Fibroblast of pulmonary artery (primary cell): ENCODE data around the gene KCNQ1.

Source experiments
- DNase-seq: peaks from one replicate; pipeline ENCODE4 v3.0.0-alpha.2; 2010; ENCODE audit warnings: low read depth
- H3K4me3 ChIP-seq: replicated peaks from 2 replicates; pipeline ENCODE4 v1.5.1; 2011; ENCODE audit warnings: low read depth, mild to moderate bottlenecking, control low read depth, low read length, moderate library complexity
- TF ChIP-seq, protein P1 (sequence below): IDR thresholded peaks from 2 replicates; pipeline ENCODE4 v1.5.1; 2011; ENCODE audit warnings: mild to moderate bottlenecking, control low read depth, low read length, inconsistent platforms; ENCODE audit errors: missing control alignments

KCNQ1 gene

DNA sequence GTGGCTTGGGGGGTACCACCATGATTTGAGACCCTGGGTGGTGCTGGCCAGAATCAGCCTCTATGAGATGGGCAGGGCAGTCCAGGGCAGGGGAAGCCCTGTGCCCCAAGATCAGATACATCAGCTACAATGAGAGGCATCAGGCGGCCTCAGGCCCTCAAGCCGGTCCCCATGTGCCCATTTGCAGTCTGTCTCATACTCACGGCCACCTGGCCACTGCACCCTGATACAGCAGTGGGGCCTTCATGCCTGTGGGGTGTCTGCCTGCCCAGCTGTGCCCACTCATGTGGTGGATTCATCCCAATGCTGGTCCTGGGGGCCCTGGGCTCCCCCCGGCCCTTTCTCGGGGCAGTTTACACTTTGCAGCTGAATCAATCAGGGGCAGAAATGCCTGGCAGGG is 297.4 kb downstream of the KCNQ1 start:
- no peak for DNase-seq
- no peak overlapping the region for H3K4me3 ChIP-seq
- TF ChIP-seq, protein P1, sequence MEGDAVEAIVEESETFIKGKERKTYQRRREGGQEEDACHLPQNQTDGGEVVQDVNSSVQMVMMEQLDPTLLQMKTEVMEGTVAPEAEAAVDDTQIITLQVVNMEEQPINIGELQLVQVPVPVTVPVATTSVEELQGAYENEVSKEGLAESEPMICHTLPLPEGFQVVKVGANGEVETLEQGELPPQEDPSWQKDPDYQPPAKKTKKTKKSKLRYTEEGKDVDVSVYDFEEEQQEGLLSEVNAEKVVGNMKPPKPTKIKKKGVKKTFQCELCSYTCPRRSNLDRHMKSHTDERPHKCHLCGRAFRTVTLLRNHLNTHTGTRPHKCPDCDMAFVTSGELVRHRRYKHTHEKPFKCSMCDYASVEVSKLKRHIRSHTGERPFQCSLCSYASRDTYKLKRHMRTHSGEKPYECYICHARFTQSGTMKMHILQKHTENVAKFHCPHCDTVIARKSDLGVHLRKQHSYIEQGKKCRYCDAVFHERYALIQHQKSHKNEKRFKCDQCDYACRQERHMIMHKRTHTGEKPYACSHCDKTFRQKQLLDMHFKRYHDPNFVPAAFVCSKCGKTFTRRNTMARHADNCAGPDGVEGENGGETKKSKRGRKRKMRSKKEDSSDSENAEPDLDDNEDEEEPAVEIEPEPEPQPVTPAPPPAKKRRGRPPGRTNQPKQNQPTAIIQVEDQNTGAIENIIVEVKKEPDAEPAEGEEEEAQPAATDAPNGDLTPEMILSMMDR: no peak

DNA sequence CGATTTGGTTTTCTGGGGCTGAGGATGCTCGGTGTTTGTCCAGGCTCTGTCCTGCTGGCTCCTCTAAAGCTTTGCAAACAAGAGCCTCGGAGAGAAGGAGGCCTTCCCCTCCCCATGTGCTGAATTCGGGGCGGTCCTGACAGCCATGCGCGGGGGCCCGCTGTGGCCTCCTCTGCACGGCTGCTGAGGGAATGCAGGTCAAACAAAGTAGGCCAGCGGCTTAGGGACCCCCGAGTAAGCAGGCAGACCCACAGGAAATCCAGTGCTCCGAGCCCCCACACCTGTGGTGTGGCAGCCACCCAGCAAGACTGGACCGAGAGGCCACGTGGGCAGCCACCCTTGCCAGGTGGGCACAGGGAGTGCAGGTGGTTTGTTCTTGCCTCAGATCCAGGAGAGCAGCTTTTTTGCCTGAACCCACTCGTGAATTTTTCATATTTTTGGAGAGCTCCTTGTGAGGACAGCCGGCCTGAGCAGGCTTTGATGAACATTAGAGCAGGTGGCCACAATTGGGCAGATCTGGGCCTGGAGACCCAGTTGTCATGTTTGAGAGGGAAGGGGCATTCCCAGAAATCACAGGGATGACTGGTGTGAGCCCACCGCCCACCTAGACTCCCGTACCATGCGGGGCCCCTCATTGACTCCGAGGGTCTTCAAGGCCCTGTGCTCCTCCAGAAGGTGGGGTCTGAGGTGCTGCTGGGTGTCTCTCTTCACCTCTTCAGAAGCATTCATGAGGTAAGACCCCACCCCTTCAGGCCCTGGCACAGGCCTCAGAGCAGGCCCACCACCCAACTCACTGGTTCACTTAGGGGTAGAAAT is 298.0 kb downstream of the KCNQ1 start:
- no peak for DNase-seq
- no peak overlapping the region for H3K4me3 ChIP-seq
- TF ChIP-seq, protein P1: no peak

DNA sequence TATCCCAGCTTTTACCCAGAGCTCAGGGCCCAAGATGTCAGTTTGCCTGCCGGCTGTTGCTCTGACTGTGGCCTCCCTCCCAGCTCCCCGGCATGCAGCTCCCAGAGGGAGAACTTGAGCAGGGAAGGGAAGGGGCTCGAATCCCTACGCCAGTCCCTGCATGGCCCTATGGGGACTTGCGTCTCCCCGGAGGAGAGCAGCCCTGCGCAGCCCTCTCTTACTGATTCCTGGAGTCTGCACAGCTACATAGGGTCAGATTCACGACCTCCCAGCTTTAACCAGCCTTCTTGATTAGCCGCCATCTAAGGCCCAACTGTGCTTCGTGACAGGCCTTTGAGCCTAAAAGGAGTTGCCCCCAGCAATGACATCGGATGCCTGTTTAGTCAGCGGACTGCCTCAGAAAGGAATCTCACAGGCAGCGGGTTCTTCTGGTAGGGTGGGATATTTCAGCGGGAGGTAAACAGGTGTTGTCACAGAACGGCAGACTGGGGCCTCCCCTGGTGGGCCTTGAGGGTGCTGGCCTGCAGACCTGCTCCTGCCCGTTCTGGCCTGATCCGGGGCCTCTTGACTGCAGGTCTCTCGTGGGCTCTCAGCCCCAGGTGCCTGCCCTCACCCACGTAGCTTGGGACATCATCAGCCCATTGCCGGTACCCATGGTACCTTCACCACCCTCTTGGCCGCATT is 298.8 kb downstream of the KCNQ1 start:
- DNase-seq: no peak
- no peak overlapping the region for H3K4me3 ChIP-seq
- TF ChIP-seq, protein P1: no peak

DNA sequence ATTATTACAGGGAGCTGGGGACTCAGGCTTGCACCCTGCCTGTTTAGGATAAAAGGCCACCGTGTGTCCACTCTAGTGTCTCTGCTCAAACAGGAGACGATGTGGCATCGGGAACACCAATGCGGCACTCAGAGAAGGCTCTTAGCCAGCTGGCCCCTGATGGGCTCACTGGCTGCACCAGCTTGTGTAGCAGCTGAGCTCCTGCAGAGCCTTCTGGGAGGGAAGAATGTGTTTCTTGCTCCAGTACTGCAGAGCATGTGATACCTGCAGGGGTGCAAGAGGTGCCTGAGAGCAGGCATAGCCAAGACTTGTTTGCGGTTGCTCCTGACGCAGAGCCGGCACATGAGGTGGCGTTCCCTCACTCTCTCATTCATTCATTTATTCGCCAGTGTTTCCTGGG is 299.4 kb downstream of the KCNQ1 start:
- DNase-seq: no peak
- TF ChIP-seq, protein P1: no peak
- H3K4me3 ChIP-seq: no peak overlapping the region

DNA sequence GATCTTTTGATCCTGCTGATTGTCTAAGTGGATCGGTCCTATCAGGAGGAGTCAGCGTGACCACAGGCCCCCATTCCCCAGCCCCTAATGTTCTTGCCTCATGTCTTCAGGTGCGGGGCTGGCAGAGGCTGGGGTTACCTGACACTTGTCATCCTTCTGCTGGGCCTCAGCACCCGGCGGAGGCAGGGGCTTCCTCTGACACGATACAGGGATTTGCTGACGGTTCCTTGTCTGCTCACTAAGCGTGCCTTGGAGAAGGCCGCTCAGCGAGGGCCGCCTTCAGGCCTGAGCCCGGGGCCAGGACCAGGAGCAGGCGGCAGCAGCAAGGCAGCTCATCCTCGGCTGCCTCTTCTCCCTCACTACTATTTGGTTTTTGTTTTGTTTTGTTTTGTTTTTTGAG is 300.7 kb downstream of the KCNQ1 start:
- TF ChIP-seq, protein P1: no peak
- DNase-seq: no peak
- H3K4me3 ChIP-seq: no peak overlapping the region

DNA sequence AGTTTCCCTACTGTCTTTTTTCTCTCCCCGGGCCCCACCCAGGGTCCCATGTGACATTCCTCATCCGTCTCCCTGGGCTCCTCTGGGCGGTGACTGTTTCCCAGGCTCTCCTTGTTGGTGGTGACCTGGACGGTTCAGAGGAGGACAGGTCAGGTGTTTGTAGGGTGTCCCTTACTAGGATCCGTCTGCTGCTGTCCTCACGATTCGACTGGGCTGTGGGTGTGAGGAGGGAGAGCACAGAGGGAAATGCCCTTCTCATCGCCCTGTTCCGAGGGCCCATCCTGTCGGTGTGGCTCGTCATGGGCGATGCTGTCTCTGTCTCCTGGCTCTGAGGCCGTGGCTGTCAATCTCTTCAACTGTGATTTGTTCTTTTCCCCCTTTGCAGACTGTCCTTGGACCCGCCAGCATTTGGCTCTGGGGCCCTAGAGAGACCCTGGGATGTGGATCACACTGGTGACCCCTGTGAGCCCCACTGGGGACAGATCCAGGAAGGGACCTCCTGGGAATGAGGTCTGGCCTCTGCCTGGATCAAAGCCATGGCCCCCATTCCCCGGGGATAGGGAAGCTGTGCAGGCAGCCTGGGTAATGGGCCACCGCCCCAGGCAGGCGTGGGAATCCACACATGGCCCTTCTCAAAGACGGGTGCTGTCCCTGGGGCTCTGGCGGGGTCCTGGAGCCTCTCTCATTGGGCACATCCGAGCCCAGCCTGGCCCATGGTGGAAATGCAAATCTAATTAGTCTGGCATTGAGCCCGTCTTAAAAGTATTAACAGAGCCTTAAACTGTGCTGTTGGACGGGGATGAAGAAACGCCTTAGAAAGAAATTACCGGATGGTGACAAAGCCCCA is 301.8 kb downstream of the KCNQ1 start:
- TF ChIP-seq, protein P1: no peak
- no peak for DNase-seq
- H3K4me3 ChIP-seq: no peak overlapping the region
